Measurements from ENCODE around the gene SLC12A4. TPM values are rescaled to one million over a fixed set of nuclear protein-coding genes. Genes with fewer than 3 reads are reported as not detected.

The SLC12A4 gene
- total and polyA plus RNA-seq, 2 of the 13 experiments (the other 11 are each of a cell fraction or from before 2014, with no cell fraction given), result 65.1 to 84.3 TPM

- TF ChIP-seq ATF7 (IDR thresholded peaks at IDR 0.05), result no peak
- TF ChIP-seq ATF7 (CRISPR knock-in tag; IDR thresholded peaks at IDR 0.05), result peak; percentile 94
- peak; percentile 63 for TF ChIP-seq MED13 (CRISPR knock-in tag; IDR thresholded peaks at IDR 0.05)
- no peak; the same call in 1 of the 2 replicates for TF ChIP-seq ZNF546 (CRISPR knock-in tag; conservative IDR thresholded peaks at IDR 0.05)
- no peak for TF ChIP-seq FOXA1 (IDR thresholded peaks at IDR 0.05)
- no peak for TF ChIP-seq FOXA1 (CRISPR knock-in tag; IDR thresholded peaks at IDR 0.05)
- TF ChIP-seq RAD21 (CRISPR knock-in tag; IDR thresholded peaks at IDR 0.05), result peak; percentile 5; the same call in 1 of the 2 replicates
- peak; percentile 86 for TF ChIP-seq ZNF580 (CRISPR knock-in tag; IDR thresholded peaks at IDR 0.05; ENCODE audit: borderline replicate concordance, low read depth)
- no peak for TF ChIP-seq RBAK (CRISPR knock-in tag; IDR thresholded peaks at IDR 0.05)
- peak; percentile 60; the same call in 1 of the 2 replicates for TF ChIP-seq HIC2 (CRISPR knock-in tag; IDR thresholded peaks at IDR 0.05; ENCODE audit: low read depth)
- no peak for TF ChIP-seq MBD4 (IDR thresholded peaks at IDR 0.05; ENCODE audit: borderline replicate concordance, low read length)
- TF ChIP-seq DNMT3B (CRISPR knock-in tag; conservative IDR thresholded peaks at IDR 0.05), result no peak
- TF ChIP-seq MXD4 (CRISPR knock-in tag; IDR thresholded peaks at IDR 0.05), result 0 out of 2 replicates have a peak, but pooled peaks have one; percentile 60
- no peak for TF ChIP-seq NBN (conservative IDR thresholded peaks at IDR 0.05)
- no peak for TF ChIP-seq PAF1 (CRISPR knock-in tag; IDR thresholded peaks at IDR 0.05)
- TF ChIP-seq ZHX2 (IDR thresholded peaks at IDR 0.05; ENCODE audit: low read depth), result no peak
- TF ChIP-seq ZHX2 (CRISPR knock-in tag; IDR thresholded peaks at IDR 0.05; ENCODE audit: borderline replicate concordance), result no peak
- TF ChIP-seq RBM39 (IDR thresholded peaks at IDR 0.05; ENCODE audit: low read depth, low read length, poor library complexity, severe bottlenecking), result peak; percentile 62
- no peak for TF ChIP-seq ZNF720 (CRISPR knock-in tag; IDR thresholded peaks at IDR 0.05)
- TF ChIP-seq ZFAT (CRISPR knock-in tag; conservative IDR thresholded peaks at IDR 0.05), result no peak
- TF ChIP-seq SAFB2 (CRISPR knock-in tag; IDR thresholded peaks at IDR 0.05; ENCODE audit: borderline replicate concordance, low read depth), result no peak; the same call in 1 of the 2 replicates
- 0 out of 2 replicates have a peak, but pooled peaks have one; percentile 55 for TF ChIP-seq ZNF34 (CRISPR knock-in tag; IDR thresholded peaks at IDR 0.05; ENCODE audit: borderline replicate concordance)
- TF ChIP-seq PRMT3 (CRISPR knock-in tag; IDR thresholded peaks at IDR 0.05; ENCODE audit: borderline replicate concordance, low read depth), result no peak
Observed at GRCh38 chr16:67968400-67969253, at the start of gene SLC12A4 (continued).
